Fibroblast of villous mesenchyme (primary cell): Measurements from ENCODE around the gene BBC3. TPM values are rescaled to one million over a fixed set of nuclear protein-coding genes. Genes with fewer than 3 reads are reported as not detected.

ENCODE experiments used
- DNase-seq: peaks from one replicate; pipeline ENCODE4 v3.0.0-alpha.2; 2010; ENCODE audit warnings: low read depth
- H3K4me3 ChIP-seq: 2 replicates; pipeline ENCODE4 v1.5.1; 2011; ENCODE audit warnings: low read depth, mild to moderate bottlenecking, low read length
- total RNA-seq: library from RNA; depleted of rRNA; stranded (reverse); fragments of >200 nt; gene quantifications from 2 replicates; pipeline ENCODE4 v1.2.3, GENCODE V29; 2012
- TF ChIP-seq, protein P1 (sequence below): IDR thresholded peaks from 2 replicates; pipeline ENCODE4 v1.5.1; 2012; ENCODE audit warnings: low read depth, mild to moderate bottlenecking, low read length; ENCODE audit not compliant: insufficient read depth

Gene BBC3
- total RNA-seq, 1 donor, result 6.0 TPM

DNA sequence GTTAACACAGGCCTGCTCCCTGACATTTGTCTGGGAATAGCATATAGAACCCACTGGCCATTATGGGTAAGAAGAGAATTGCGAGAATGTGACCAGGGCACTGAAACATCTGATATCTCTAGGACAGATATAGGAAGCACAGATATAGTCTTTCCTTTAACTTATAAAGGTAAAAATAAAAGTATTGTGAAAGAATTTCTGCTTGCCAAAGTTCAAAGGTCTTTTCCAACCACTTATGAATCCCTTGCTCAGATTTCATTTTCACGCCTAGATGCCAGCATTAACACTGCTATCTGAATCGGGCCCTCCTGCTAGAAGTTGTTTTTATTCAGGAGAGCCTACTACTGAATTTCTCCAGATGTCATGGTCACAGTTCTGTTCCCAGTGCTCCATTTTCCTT lies 27.7 kb downstream of the BBC3 start:
- H3K4me3 ChIP-seq, result no peak overlapping the region
- TF ChIP-seq, protein P1, sequence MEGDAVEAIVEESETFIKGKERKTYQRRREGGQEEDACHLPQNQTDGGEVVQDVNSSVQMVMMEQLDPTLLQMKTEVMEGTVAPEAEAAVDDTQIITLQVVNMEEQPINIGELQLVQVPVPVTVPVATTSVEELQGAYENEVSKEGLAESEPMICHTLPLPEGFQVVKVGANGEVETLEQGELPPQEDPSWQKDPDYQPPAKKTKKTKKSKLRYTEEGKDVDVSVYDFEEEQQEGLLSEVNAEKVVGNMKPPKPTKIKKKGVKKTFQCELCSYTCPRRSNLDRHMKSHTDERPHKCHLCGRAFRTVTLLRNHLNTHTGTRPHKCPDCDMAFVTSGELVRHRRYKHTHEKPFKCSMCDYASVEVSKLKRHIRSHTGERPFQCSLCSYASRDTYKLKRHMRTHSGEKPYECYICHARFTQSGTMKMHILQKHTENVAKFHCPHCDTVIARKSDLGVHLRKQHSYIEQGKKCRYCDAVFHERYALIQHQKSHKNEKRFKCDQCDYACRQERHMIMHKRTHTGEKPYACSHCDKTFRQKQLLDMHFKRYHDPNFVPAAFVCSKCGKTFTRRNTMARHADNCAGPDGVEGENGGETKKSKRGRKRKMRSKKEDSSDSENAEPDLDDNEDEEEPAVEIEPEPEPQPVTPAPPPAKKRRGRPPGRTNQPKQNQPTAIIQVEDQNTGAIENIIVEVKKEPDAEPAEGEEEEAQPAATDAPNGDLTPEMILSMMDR, result no peak
- no peak for DNase-seq

DNA sequence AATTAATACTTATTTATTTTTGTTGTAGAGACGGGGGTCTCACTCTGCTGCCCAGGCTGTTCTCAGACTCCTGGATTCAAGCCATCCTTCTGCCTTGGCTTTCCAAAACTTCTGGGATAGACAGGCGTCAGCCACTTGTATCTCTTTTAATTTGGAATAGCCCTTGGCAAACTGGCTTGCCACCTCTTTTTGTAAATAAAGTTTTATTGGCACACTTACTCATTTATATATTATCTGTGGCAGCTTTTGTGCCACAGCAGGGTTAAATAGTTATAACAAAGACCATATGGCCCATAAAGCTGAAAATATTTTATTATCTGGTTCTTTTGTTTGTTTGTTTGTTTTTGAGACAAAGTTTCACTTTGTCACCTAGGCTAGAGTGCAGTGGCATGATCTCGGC lies 30.5 kb downstream of the BBC3 start:
- DNase-seq, result no peak
- no peak overlapping the region for H3K4me3 ChIP-seq
- TF ChIP-seq, protein P1, result no peak

DNA sequence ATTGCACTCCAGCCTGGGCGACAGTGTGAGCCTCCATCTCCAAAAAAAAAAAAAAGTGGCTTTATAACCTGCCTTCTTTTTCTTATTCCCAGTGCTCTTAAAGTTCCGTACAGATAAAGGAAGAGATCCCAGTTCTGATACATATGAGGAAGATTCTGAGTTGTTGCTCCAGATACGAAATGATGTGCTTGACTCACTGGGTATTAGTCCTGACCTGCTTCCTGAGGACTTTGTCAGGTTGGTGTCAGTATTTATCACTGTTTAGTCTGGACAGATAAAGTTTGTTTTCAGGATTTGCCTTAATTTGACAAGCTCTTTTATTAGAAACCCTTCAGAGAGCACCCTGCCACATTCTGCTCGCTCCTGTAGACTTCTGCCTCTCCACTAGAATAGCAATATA lies 33.9 kb downstream of the BBC3 start:
- TF ChIP-seq, protein P1, result no peak
- no peak overlapping the region for H3K4me3 ChIP-seq
- no peak for DNase-seq

DNA sequence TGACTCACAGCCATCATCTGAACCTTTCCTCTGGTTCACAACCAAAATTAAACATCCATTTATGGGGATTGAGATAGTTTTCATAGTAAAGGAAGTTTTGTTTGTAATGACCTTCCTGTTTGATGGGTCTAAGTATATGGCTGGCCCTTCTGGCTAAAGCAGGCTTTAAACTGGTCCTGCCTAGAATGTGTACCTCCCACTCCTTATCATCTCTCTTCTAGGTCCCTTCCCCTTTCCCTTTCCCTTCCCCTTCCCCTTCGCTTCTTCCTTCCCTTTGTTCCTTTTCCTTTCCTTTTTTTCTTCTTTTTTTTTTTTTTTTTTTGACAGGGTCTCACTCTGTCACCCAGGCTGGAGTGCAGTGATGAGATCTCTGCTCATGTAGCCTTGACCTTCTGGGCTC lies 35.6 kb downstream of the BBC3 start:
- DNase-seq, result no peak
- no peak overlapping the region for H3K4me3 ChIP-seq
- TF ChIP-seq, protein P1, result no peak

DNA sequence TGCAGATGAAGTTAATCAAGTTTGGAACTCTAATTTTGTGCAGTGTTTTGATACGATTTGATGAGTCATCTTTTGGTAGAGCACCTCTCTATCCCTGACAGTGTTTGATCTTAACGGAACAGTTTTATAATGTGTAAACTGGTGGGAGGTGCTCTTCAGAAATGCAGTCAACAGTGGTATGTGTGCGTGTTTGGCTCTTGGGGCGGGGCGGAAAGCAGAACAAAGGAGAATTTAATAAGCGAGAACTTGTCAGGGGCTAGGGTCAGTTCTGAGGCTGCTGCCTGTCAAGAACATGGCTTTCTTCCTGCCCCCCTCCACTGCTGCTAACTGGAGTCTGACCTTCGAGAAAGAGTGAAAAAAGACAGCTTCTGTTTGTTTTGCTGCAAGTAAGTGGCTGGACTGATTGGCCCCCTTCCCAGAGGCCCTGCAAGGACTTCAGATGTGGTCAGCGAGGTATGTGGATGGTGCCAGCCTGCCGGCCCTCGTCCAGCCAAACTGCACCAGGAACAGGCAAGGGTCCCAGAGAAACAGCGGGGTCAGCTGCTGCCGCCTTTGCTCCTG lies 40.8 kb downstream of the BBC3 start:
- H3K4me3 ChIP-seq, result no peak overlapping the region
- TF ChIP-seq, protein P1, result no peak
- peak; percentile 87 for DNase-seq

DNA sequence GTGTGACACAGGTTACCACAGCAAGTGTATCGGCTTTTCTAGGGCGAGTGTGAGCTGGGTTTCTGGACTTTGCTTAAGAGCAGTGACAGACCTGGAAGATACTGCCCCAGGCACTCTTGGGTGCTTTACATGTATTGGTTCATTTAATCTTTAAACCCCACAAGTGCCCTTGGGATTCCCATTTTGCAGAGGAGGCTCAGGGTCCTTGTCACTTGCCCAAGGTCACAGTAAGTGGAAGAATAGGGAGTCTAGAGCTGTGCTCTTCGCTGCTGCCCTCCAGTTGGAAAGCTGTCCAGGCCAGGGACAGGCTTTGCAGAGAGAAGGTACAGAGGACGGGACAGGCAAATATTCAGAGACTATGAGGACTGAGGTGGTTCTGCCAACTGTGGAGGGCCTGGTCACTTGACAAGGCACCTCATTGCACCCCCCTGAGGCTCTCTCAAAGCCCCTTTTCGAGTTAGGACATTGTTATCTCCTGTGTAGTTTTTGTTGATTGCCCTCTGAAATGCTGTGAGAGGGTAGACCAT lies 42.4 kb downstream of the BBC3 start:
- no peak for DNase-seq
- TF ChIP-seq, protein P1, result no peak
- H3K4me3 ChIP-seq, result no peak overlapping the region

DNA sequence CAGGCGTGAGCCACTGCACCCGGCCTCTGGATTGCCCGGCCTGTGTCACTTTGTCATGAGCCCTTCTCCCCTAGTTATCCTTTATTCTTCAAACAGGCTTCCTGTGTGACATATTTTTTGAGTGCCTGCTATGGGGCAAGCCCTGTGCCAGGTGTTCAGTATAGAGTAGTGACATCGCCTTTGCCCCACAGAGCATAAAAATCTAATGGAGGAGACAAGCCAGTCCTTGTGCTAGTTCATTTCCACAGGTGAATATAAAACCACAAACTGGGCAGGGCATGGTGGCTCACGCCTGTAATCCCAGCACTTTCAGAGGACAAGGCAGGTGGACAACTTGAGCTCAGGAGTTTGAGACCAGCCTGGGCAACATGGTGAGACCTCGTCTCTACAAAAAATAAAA lies 43.2 kb downstream of the BBC3 start:
- DNase-seq, result no peak
- TF ChIP-seq, protein P1, result no peak
- H3K4me3 ChIP-seq, result no peak overlapping the region
